Fibroblast of villous mesenchyme (primary cell): ENCODE results near the gene GAA. TPM values are rescaled to one million over a fixed set of nuclear protein-coding genes. Genes with fewer than 3 reads are reported as not detected.

Experiments used
- DNase-seq: peaks from one replicate; pipeline ENCODE4 v3.0.0-alpha.2; 2010; ENCODE audit warnings: low read depth
- H3K4me3 ChIP-seq: 2 replicates; pipeline ENCODE4 v1.5.1; 2011; ENCODE audit warnings: low read depth, mild to moderate bottlenecking, low read length
- CTCF ChIP-seq: IDR thresholded peaks from 2 replicates; pipeline ENCODE4 v1.5.1; 2012; ENCODE audit warnings: low read depth, mild to moderate bottlenecking, low read length; ENCODE audit not compliant: insufficient read depth
- small RNA-seq: library from RNA; depleted of rRNA; stranded (forward); fragments of <200 nt; gene quantifications from one replicate; pipeline ENCODE3, GENCODE V24; 2012
- total RNA-seq: library from RNA; depleted of rRNA; stranded (reverse); fragments of >200 nt; gene quantifications from 2 replicates; pipeline ENCODE4 v1.2.3, GENCODE V29; 2012

Gene GAA
- total RNA-seq, 1 donor = 15.1 TPM

- H3K4me3 ChIP-seq = no peak overlapping the region
- no peak for TF ChIP-seq CTCF
- no peak for DNase-seq
These were observed 62.8 kb downstream of the GAA start for GRCh38 chr17:80164185-80164584.

GRCh38 chr17:80166446-80166845, 65.1 kb downstream of the GAA start:
- H3K4me3 ChIP-seq = no peak overlapping the region
- no peak for DNase-seq
- no peak for TF ChIP-seq CTCF

- no peak for TF ChIP-seq CTCF
- no peak for DNase-seq
- H3K4me3 ChIP-seq = no peak overlapping the region
These were observed 67.0 kb downstream of the GAA start for GRCh38 chr17:80168371-80168770.

GRCh38 chr17:80169107-80169506, 67.7 kb downstream of the GAA start:
- H3K4me3 ChIP-seq = no peak overlapping the region
- no peak for TF ChIP-seq CTCF
- no peak for DNase-seq

Small RNA genes lying within 50 kb of the gene (small RNA-seq; reads per million reads assigned to genes)
- gene AC087741.2 (not detected), gene MIR1268B (not detected)

Other genes starting within 250 kb of the GAA start
- gene TBC1D16, start 65.7 kb upstream of the GAA start, total RNA-seq = 32.8 and 44.8 TPM in 2 replicates
- gene CCDC40, start 64.9 kb upstream of the GAA start, total RNA-seq = 3.2 and 6.9 TPM in 2 replicates
- gene EIF4A3, start 45.5 kb downstream of the GAA start, total RNA-seq = 73.8 and 84.6 TPM in 2 replicates
- gene CARD14, start 68.4 kb downstream of the GAA start, total RNA-seq = under 0.01 TPM in 1 of 2 replicates, not detected in the other
- gene SGSH, start 118.8 kb downstream of the GAA start, total RNA-seq = 12.1 and 15.5 TPM in 2 replicates
- gene SLC26A11, start 118.8 kb downstream of the GAA start, total RNA-seq = 12.5 and 17.4 TPM in 2 replicates
- gene RNF213, start 159.3 kb downstream of the GAA start, total RNA-seq = 143 and 198 TPM in 2 replicates